ENCODE results near the gene SLC7A8.

- no peak for TF ChIP-seq CTCF (conservative IDR thresholded peaks at IDR 0.05; ENCODE audit: low read depth, low read length)
- TF ChIP-seq EZH2 (IDR thresholded peaks at IDR 0.05; ENCODE audit: low read length, unreplicated experiment) = no peak
- no peak for TF ChIP-seq EZH2phosphoT487 (IDR thresholded peaks at IDR 0.05; ENCODE audit: borderline replicate concordance, low read length)
These were observed 79.3 kb downstream of the SLC7A8 start for GRCh38 chr14:23104070-23104590.

All from PC-3 (cell line).